HepG2 (cell line): ENCODE results near the gene HPS6. TPM values are rescaled to one million over a fixed set of nuclear protein-coding genes. Genes with fewer than 3 reads are reported as not detected.

Experiments used
- ATAC-seq: fragments of 200-7000 bp; cut with Tn5 transposase; 3 replicates; pipeline ENCODE4 v1.9.1; 2020; ENCODE audit warnings: mild to moderate bottlenecking, moderate library complexity
- BruUV-seq: library from RNA; stranded (reverse); fragments of 400-500 nt; replicated peaks from 2 replicates; lab custom pipeline; 2021; lab: Mats Ljungman, UMichigan
- CTCF ChIA-PET: fragments of 300-600 bp; formaldehyde crosslinking; extraction: SDS; loops from one replicate; lab custom pipeline; 2021; ENCODE audit warnings: low total read pairs, inconsistent platforms, low intra/inter-chr PET ratio; lab: Yijun Ruan, JAX
- POLR2A ChIA-PET: fragments of 350-600 bp; sonication (Branson Sonifier 250); formaldehyde crosslinking; loops from one replicate; lab custom pipeline; 2020; ENCODE audit warnings: antibody characterized with exemption, inconsistent platforms; lab: Yijun Ruan, JAX
- DNase-seq: peaks from one replicate; pipeline ENCODE4 v3.0.0-alpha.2; 2015; ENCODE audit warnings: low spot score
- FAIRE-seq: peaks from 3 replicates; lab custom pipeline; 2011; peaks lifted over from hg19 to GRCh38; lab: Jason Lieb, UNC
- H2AFZ ChIP-seq: one replicate; pipeline ENCODE4 v1.6.1; 2011; ENCODE audit warnings: low read length, inconsistent platforms
- H3K27ac ChIP-seq: fragments of 300-600 bp; 3 replicates; pipeline ENCODE4 v1.8.0; 2011; ENCODE audit warnings: mixed run types, mild to moderate bottlenecking, mixed read lengths, low read length, inconsistent platforms; ENCODE audit not compliant: insufficient read depth; ENCODE audit errors: extremely low read length
- H3K27me3 ChIP-seq, 2 experiments: fragments of 200-600 bp in 1 of 2; 2 replicates in 1 of 2; 3 replicates in 1 of 2; pipeline versions ENCODE4 v1.6.0 to v1.8.0; 2011; ENCODE audit warnings: low read length in 2 of 2, mild to moderate bottlenecking in 2 of 2, moderate library complexity in 2 of 2, inconsistent platforms in 1 of 2; ENCODE audit not compliant: insufficient read depth in 2 of 2, control insufficient read depth in 1 of 2
- H3K36me3 ChIP-seq, 2 experiments: fragments of 200-600 bp in 1 of 2; replicated peaks in 1 of 2; 2 replicates in 1 of 2; 3 replicates in 1 of 2; pipeline versions ENCODE4 v1.5.1 to v1.8.0; 2011; ENCODE audit warnings: low read length in 2 of 2, inconsistent platforms in 1 of 2; ENCODE audit not compliant: insufficient read depth in 2 of 2, control insufficient read depth in 1 of 2
- H3K4me1 ChIP-seq: 2 replicates; pipeline ENCODE4 v1.5.1; 2012; ENCODE audit warnings: low read length, inconsistent platforms; ENCODE audit not compliant: insufficient read depth
- H3K4me2 ChIP-seq: 2 replicates; pipeline ENCODE4 v1.6.0; 2011; ENCODE audit warnings: low read depth, low read length, inconsistent platforms
- H3K4me3 ChIP-seq, 3 experiments: fragments of 200-600 bp in 1 of 3; sonication (generic), shearing (Covaris generic) in 1 of 3; replicated peaks in 1 of 3; 2 replicates each; pipeline ENCODE4 v1.5.1; 2011 to 2016; ENCODE audit warnings: low read length in 3 of 3, inconsistent platforms in 2 of 3, low read depth in 2 of 3, mild to moderate bottlenecking in 2 of 3, control low read depth in 1 of 3, mixed read lengths in 1 of 3; ENCODE audit not compliant: insufficient read depth in 1 of 3
- H3K79me2 ChIP-seq: one replicate; pipeline ENCODE4 v1.6.1; 2011; ENCODE audit warnings: low read length, inconsistent platforms; ENCODE audit not compliant: insufficient read depth
- H3K9ac ChIP-seq: 2 replicates; pipeline ENCODE4 v1.6.0; 2011; ENCODE audit warnings: mild to moderate bottlenecking, low read depth, low read length, inconsistent platforms; ENCODE audit not compliant: insufficient read depth
- H3K9me3 ChIP-seq: 2 replicates; pipeline ENCODE4 v1.5.1; 2012; ENCODE audit warnings: mild to moderate bottlenecking, low read length
- H4K20me1 ChIP-seq: 2 replicates; pipeline ENCODE4 v1.6.0; 2011; ENCODE audit warnings: inconsistent platforms, mild to moderate bottlenecking, low read length, moderate library complexity; ENCODE audit not compliant: insufficient read depth
- ATF7 ChIP-seq, 2 experiments: fragments of 450-650 bp in 1 of 2; sonication (generic) in 1 of 2; formaldehyde crosslinking in 1 of 2; IDR thresholded peaks; 2 replicates each; pipeline versions ENCODE4 v1.4.0 to v1.6.1; 2016 to 2020; ENCODE audit warnings: antibody characterized with exemption in 1 of 2, mild to moderate bottlenecking in 1 of 2, missing genetic modification reagents in 1 of 2
- ZNF614 ChIP-seq: IDR thresholded peaks from 2 replicates; pipeline ENCODE4 v1.6.1; 2018; ENCODE audit warnings: missing biosample characterization, missing genetic modification reagents, inconsistent platforms, borderline replicate concordance
- ZNF629 ChIP-seq: sonication (generic); formaldehyde crosslinking; conservative IDR thresholded peaks from 2 replicates; pipeline ENCODE4 v1.5.0; 2020; ENCODE audit warnings: missing genetic modification reagents
- ZNF672 ChIP-seq: sonication (generic); formaldehyde crosslinking; IDR thresholded peaks from 2 replicates; pipeline ENCODE4 v1.8.1; 2022; ENCODE audit warnings: missing genetic modification reagents
- WGBS: methylation state at CpG from one replicate; pipeline ENCODE4 v1.1.6; 2017; ENCODE audit warnings: low lambda C conversion rate; 5-methylcytosine and 5-hydroxymethylcytosine counted together
- in situ Hi-C: cut with HindIII; loops from 2 replicates; pipeline ENCODE4 v1.10.0; 2017; ENCODE audit warnings: low pct_unique_long_range_greater_than_20kb; ENCODE audit not compliant: extremely low pct_ligation_motif_present
- intact Hi-C: fragments of 100-400 bp; cut with micrococcal nuclease; formaldehyde crosslinking; loops from one replicate; pipeline ENCODE4 v1.10.0; 2022; ENCODE audit not compliant: unreplicated experiment
- polyA plus RNA-seq, 8 experiments: library from polyadenylated mRNA; depleted of rRNA in 3 of 8; stranded (reverse) in 7 of 8; unstranded in 1 of 8; fragments of >200 nt; fragmentation: Illumina TruSeq in 4 of 8; extraction: Trizol in 4 of 8; gene quantifications; 2 replicates each; pipeline versions ENCODE4 v1.2.1 to v1.2.3, GENCODE V29; 2011 to 2016; ENCODE audit warnings: low read depth in 4 of 8, missing spikeins in 1 of 8, mixed read lengths in 1 of 8; ENCODE audit not compliant: insufficient read depth in 1 of 8
- total RNA-seq, 5 experiments: library from RNA; depleted of rRNA; stranded (reverse); fragments of >200 nt; fragmentation: Illumina TruSeq; extraction: Trizol; gene quantifications; 2 replicates each; pipeline ENCODE4 v1.2.3, GENCODE V29; 2016; ENCODE audit warnings: low read depth in 1 of 5
- TF ChIP-seq, protein P1 (sequence below): sonication (generic); formaldehyde crosslinking; IDR thresholded peaks from 2 replicates; pipeline ENCODE4 v1.4.0; 2020; ENCODE audit warnings: missing genetic modification reagents
- TF ChIP-seq, protein P2 (sequence below): sonication (generic); formaldehyde crosslinking; conservative IDR thresholded peaks from 2 replicates; pipeline ENCODE4 v1.8.0; 2022; ENCODE audit warnings: mild to moderate bottlenecking, moderate library complexity, missing genetic modification reagents
- TF ChIP-seq, protein P3 (sequence below): sonication (generic); formaldehyde crosslinking; IDR thresholded peaks from 2 replicates; pipeline ENCODE4 v1.8.1; 2022; ENCODE audit warnings: low read depth, mild to moderate bottlenecking, missing genetic modification reagents
- TF ChIP-seq, protein P4 (sequence below): sonication (generic); formaldehyde crosslinking; IDR thresholded peaks from 2 replicates; pipeline ENCODE4 v1.8.1; 2023; ENCODE audit warnings: mild to moderate bottlenecking, moderate library complexity, missing genetic modification reagents

The HPS6 gene
- total and polyA plus RNA-seq, 2 of the 13 experiments (the other 11 are each of a cell fraction or from before 2014, with no cell fraction given) = 2.9 to 14.9 TPM

DNA sequence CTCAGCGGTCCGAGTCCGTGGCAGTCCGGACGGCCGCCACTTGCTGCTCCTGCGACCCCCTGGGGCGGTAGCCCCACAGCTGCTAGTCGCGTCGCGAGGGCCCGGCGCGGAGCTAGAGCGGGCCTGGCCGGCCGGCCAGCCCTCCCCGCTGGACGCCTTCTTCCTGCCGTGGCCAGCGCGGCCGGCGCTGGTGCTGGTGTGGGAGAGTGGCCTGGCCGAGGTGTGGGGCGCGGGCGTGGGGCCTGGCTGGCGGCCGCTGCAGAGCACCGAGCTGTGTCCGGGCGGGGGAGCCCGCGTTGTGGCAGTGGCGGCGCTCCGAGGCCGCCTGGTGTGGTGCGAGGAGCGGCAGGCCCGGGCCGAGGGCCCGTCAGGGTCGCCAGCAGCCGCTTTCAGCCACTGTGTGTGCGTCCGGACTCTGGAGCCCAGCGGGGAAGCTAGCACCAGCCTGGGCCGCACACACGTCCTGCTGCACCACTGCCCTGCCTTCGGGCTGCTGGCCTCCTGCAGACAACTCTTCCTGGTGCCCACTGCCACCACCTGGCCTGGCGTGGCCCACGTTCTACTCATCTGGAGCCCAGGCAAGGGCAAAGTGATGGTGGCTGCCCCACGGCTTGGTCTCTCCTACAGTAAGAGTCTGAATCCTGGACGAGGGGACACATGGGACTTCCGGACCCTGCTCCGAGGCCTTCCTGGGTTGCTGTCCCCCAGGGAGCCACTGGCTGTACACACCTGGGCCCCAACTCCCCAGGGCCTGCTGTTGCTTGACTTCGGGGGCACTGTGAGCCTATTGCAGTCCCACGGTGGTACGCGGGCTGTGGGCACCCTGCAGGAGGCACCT lies 631 bp downstream of the HPS6 start (continued):
- TF ChIP-seq, protein P1, sequence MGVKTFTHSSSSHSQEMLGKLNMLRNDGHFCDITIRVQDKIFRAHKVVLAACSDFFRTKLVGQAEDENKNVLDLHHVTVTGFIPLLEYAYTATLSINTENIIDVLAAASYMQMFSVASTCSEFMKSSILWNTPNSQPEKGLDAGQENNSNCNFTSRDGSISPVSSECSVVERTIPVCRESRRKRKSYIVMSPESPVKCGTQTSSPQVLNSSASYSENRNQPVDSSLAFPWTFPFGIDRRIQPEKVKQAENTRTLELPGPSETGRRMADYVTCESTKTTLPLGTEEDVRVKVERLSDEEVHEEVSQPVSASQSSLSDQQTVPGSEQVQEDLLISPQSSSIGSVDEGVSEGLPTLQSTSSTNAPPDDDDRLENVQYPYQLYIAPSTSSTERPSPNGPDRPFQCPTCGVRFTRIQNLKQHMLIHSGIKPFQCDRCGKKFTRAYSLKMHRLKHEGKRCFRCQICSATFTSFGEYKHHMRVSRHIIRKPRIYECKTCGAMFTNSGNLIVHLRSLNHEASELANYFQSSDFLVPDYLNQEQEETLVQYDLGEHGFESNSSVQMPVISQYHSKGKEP (CRISPR knock-in tag) = 0 out of 2 replicates have a peak, but pooled peaks have one; percentile 2
- TF ChIP-seq, protein P2, sequence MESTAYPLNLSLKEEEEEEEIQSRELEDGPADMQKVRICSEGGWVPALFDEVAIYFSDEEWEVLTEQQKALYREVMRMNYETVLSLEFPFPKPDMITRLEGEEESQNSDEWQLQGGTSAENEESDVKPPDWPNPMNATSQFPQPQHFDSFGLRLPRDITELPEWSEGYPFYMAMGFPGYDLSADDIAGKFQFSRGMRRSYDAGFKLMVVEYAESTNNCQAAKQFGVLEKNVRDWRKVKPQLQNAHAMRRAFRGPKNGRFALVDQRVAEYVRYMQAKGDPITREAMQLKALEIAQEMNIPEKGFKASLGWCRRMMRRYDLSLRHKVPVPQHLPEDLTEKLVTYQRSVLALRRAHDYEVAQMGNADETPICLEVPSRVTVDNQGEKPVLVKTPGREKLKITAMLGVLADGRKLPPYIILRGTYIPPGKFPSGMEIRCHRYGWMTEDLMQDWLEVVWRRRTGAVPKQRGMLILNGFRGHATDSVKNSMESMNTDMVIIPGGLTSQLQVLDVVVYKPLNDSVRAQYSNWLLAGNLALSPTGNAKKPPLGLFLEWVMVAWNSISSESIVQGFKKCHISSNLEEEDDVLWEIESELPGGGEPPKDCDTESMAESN (CRISPR knock-in tag) = peak; percentile 55; the same call in 1 of the 2 replicates

DNA sequence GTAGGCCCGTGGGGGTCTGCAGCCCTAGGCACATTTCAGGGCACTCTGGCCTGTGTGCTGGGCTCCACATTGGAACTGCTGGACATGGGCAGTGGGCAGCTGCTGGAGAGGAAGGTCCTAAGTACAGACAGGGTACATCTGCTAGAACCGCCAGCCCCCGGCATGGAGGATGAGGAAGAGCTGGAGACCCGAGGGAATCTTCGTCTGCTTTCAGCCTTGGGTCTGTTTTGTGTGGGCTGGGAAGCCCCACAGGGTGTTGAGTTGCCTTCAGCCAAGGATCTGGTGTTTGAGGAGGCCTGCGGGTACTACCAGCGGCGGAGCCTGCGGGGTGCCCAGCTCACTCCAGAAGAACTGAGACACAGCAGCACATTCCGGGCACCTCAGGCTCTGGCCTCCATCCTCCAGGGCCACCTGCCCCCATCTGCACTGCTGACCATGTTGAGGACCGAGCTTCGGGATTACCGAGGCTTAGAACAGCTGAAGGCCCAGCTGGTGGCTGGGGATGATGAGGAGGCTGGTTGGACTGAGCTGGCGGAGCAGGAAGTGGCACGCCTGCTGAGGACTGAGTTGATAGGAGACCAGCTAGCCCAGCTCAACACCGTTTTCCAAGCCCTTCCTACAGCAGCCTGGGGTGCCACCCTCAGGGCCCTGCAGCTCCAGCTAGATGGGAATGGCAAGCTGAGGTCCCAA lies 1.4 kb downstream of the HPS6 start:
- POLR2A ChIA-PET = interaction anchor here (0.9 to 3.5 kb wide), 4 partner anchors 10 to 57 kb away, joined by 3 to 39 read pairs (median 3); partner anchors contain the start of gene ARMH3
- no peak overlapping the region for H2AFZ ChIP-seq
- H3K4me1 ChIP-seq = peaks cover 29% of the 10 kb centered on the region
- peaks cover 13% of the 10 kb centered on the region for H3K79me2 ChIP-seq
- no peaks in the 10 kb centered on the region for H3K27me3 ChIP-seq
- DNase-seq (no peak), ATAC-seq (no peak), FAIRE-seq (no peak)
- peaks cover 0 to 3% of the 10 kb centered on the region in 2 experiments; a peak in 1 of 5 replicates for H3K36me3 ChIP-seq
- peak overlapping the region; percentile 80 for H3K27ac ChIP-seq
- intact Hi-C loops (loop anchor here (5.0 kb wide), 1 partner anchor 51 kb away; no protein-coding TSS in a partner anchor), in situ Hi-C loops (no loop called here)
- peak overlapping the region; percentile 91 to 93 (median 93) for H3K4me3 ChIP-seq
- no peaks in the 10 kb centered on the region; the same call in 1 of the 2 replicates for H4K20me1 ChIP-seq
- WGBS = 77% methylated on average over 10 of the region's 16 CpGs
- H3K9ac ChIP-seq = peak overlapping the region; percentile 94
- no peaks in the 10 kb centered on the region for H3K9me3 ChIP-seq
- CTCF ChIA-PET = no interaction called here
- peak overlapping the region; percentile 90 for H3K4me2 ChIP-seq
- BruUV-seq = TSS peak; percentile 54
- TF ChIP-seq, protein P3, sequence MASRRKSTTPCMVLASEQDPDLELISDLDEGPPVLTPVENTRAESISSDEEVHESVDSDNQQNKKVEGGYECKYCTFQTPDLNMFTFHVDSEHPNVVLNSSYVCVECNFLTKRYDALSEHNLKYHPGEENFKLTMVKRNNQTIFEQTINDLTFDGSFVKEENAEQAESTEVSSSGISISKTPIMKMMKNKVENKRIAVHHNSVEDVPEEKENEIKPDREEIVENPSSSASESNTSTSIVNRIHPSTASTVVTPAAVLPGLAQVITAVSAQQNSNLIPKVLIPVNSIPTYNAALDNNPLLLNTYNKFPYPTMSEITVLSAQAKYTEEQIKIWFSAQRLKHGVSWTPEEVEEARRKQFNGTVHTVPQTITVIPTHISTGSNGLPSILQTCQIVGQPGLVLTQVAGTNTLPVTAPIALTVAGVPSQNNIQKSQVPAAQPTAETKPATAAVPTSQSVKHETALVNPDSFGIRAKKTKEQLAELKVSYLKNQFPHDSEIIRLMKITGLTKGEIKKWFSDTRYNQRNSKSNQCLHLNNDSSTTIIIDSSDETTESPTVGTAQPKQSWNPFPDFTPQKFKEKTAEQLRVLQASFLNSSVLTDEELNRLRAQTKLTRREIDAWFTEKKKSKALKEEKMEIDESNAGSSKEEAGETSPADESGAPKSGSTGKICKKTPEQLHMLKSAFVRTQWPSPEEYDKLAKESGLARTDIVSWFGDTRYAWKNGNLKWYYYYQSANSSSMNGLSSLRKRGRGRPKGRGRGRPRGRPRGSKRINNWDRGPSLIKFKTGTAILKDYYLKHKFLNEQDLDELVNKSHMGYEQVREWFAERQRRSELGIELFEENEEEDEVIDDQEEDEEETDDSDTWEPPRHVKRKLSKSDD (CRISPR knock-in tag) = no peak
- TF ChIP-seq ATF7 (IDR thresholded peaks at IDR 0.05) = no peak
- no peak for TF ChIP-seq ATF7 (CRISPR knock-in tag; IDR thresholded peaks at IDR 0.05)
- no peak for TF ChIP-seq ZNF629
- TF ChIP-seq ZNF672 (CRISPR knock-in tag) = 0 out of 2 replicates have a peak, but pooled peaks have one; percentile 9
- TF ChIP-seq, protein P4, sequence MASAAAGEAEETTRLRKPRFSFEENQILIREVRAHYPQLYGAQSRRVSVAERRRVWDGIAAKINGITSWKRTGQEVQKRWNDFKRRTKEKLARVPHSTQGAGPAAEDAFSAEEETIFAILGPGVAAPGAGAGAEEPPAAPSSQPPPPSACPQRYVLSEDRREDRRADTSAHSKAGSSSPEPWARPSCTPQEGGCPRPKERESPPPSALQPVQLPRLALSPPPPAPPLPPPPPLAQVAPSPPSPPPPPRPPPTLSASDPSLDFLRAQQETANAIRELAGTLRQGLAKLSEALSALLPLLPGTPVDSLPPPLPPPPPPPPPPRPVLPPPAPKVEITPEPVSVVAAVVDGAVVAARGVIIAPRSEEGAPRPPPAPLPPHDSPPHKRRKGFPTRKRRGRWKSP (CRISPR knock-in tag) = 0 out of 2 replicates have a peak, but pooled peaks have one; percentile 4
- TF ChIP-seq ZNF614 (CRISPR knock-in tag) = no peak
